Ascending aorta (tissue), 2 donors: Measurements from ENCODE around the gene SLC25A21. TPM values are rescaled to one million over a fixed set of nuclear protein-coding genes. Genes with fewer than 3 reads are reported as not detected.

Experiments used
- DNase-seq, 2 donors: peaks; one replicate each; pipeline ENCODE4 v3.0.0-alpha.2; 2019; ENCODE audit warnings: low spot score in 2 of 2
- H3K27ac ChIP-seq, 2 donors: fragments of 200-600 bp; sonication (generic); one replicate each; pipeline ENCODE4 v1.5.1; 2016 to 2017; ENCODE audit warnings: mild to moderate bottlenecking in 1 of 2
- H3K27me3 ChIP-seq: fragments of 200-600 bp; sonication (generic); one replicate; pipeline ENCODE4 v1.5.1; 2017
- H3K36me3 ChIP-seq, 2 donors: fragments of 200-600 bp; sonication (generic); one replicate each; pipeline ENCODE4 v1.5.1; 2016
- H3K4me1 ChIP-seq, 2 donors: fragments of 200-600 bp; sonication (generic); one replicate each; pipeline ENCODE4 v1.5.1; 2016 to 2017; ENCODE audit warnings: mild to moderate bottlenecking in 1 of 2
- H3K4me3 ChIP-seq, 2 donors: fragments of 200-600 bp; sonication (generic); one replicate each; pipeline ENCODE4 v1.5.1; 2016 to 2017; ENCODE audit warnings: mild to moderate bottlenecking in 1 of 2
- H3K9me3 ChIP-seq, 2 donors: fragments of 200-600 bp; sonication (generic); one replicate each; pipeline ENCODE4 v1.5.1; 2016
- intact Hi-C: fragments of 100-400 bp; cut with DNase I; formaldehyde crosslinking; loops from one replicate; pipeline ENCODE4 v1.15.1; 2023
- total RNA-seq: library from RNA; depleted of rRNA; stranded (reverse); fragments of >200 nt; gene quantifications from one replicate; pipeline ENCODE4 v1.1.0, GENCODE V29; 2016
- TF ChIP-seq, protein P1 (sequence below), 3 experiments: fragments of 200-600 bp in 2 of 3; fragments of 450-650 bp in 1 of 3; sonication (generic) in 2 of 3; IDR thresholded peaks; one replicate each; pipeline ENCODE4 v1.5.1; 2016 to 2019; ENCODE audit warnings: antibody characterized with exemption in 3 of 3, mild to moderate bottlenecking in 1 of 3, moderate library complexity in 1 of 3

Gene SLC25A21
- total RNA-seq, 1 donor from 2014 or later = not detected

DNA sequence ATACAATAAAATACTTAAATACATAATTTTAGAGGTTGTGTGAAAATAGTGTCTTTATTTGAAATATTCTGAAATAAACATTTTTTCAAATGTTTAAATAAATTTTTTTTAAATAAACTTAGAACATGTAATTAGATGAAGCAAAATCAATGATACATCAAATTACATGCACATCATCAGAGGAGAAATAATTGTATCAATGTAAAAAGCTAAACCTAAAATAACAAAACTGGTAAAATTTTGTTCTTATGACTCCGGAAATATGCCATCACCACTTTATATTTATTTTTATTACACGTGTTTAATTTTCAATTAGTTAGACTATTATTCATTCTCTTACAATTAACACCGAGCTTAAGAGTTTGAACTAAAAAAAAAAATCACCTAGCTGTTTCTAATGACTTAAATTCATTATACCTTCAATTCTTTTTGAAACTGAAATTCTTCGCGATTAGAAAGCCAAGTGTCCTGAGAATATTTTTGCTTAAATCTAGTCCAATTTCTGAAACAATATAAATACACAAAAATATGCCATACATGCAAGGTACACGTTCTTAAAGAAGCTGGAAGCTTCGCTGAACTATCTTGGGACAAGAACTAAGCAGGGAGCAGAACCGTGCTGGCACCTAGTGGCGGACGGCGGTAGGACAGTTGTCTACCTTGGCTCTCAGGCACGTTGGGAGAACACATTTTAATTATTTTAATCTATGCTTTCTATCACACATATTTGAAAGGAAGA lies 230.5 kb downstream of the SLC25A21 start:
- Histone ChIP-seq H3K27ac (no peak overlapping the region), H3K36me3 (no peaks in the 10 kb centered on the region), H3K4me3 (no peak overlapping the region), H3K9me3 (no peaks in the 10 kb centered on the region), H3K4me1 (no peaks in the 10 kb centered on the region), H3K27me3 (no peaks in the 10 kb centered on the region)
- peak in 1 of 2 donors; percentile 76 for DNase-seq
- intact Hi-C loops = loop anchor here (2.0 to 10.0 kb wide), 3 partner anchors 173 to 387 kb away; no protein-coding TSS in a partner anchor
- TF ChIP-seq, protein P1, sequence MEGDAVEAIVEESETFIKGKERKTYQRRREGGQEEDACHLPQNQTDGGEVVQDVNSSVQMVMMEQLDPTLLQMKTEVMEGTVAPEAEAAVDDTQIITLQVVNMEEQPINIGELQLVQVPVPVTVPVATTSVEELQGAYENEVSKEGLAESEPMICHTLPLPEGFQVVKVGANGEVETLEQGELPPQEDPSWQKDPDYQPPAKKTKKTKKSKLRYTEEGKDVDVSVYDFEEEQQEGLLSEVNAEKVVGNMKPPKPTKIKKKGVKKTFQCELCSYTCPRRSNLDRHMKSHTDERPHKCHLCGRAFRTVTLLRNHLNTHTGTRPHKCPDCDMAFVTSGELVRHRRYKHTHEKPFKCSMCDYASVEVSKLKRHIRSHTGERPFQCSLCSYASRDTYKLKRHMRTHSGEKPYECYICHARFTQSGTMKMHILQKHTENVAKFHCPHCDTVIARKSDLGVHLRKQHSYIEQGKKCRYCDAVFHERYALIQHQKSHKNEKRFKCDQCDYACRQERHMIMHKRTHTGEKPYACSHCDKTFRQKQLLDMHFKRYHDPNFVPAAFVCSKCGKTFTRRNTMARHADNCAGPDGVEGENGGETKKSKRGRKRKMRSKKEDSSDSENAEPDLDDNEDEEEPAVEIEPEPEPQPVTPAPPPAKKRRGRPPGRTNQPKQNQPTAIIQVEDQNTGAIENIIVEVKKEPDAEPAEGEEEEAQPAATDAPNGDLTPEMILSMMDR (IDR thresholded peaks at IDR 0.05) = peak; percentile 61 to 93 (median 90)

- Histone ChIP-seq H3K27ac (no peak overlapping the region), H3K9me3 (no peaks in the 10 kb centered on the region), H3K36me3 (no peaks in the 10 kb centered on the region), H3K4me1 (no peaks in the 10 kb centered on the region), H3K4me3 (no peak overlapping the region), H3K27me3 (no peaks in the 10 kb centered on the region)
- no peak for DNase-seq
- TF ChIP-seq, protein P1 (IDR thresholded peaks at IDR 0.05) = no peak
- intact Hi-C loops = loop anchor here (5.0 to 10.0 kb wide), 2 partner anchors 174 to 293 kb away; no protein-coding TSS in a partner anchor
Observed at GRCh38 chr14:36940476-36940875, 231.9 kb downstream of the SLC25A21 start.

DNA sequence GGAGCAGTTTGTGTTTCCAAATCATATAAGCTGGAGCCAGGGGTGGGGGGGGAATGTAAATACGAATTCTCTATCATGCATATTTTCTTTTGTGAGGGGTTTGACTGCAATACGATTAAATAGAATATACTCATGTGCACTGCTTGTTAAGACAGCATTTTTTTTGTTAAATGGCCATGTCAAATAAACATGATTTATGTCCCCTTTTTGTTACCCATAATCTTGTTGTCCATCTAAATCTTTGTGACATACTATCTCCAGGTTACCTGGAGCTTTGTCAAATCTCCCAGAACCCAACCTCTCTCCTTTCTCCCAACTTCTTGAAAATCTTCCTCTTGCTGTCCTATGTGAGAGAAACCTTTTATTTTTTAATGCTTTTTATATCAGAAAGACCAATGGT lies 233.1 kb downstream of the SLC25A21 start:
- H3K4me3 ChIP-seq = no peak overlapping the region
- H3K4me1 ChIP-seq = no peaks in the 10 kb centered on the region
- H3K27ac ChIP-seq = no peak overlapping the region
- intact Hi-C loops = no loop called here
- H3K9me3 ChIP-seq = no peaks in the 10 kb centered on the region
- TF ChIP-seq, protein P1 (IDR thresholded peaks at IDR 0.05) = no peak
- DNase-seq = no peak
- no peaks in the 10 kb centered on the region for H3K27me3 ChIP-seq
- no peaks in the 10 kb centered on the region for H3K36me3 ChIP-seq

- intact Hi-C loops = no loop called here
Observed at GRCh38 chr14:36938678-36939077, 233.7 kb downstream of the SLC25A21 start.

DNA sequence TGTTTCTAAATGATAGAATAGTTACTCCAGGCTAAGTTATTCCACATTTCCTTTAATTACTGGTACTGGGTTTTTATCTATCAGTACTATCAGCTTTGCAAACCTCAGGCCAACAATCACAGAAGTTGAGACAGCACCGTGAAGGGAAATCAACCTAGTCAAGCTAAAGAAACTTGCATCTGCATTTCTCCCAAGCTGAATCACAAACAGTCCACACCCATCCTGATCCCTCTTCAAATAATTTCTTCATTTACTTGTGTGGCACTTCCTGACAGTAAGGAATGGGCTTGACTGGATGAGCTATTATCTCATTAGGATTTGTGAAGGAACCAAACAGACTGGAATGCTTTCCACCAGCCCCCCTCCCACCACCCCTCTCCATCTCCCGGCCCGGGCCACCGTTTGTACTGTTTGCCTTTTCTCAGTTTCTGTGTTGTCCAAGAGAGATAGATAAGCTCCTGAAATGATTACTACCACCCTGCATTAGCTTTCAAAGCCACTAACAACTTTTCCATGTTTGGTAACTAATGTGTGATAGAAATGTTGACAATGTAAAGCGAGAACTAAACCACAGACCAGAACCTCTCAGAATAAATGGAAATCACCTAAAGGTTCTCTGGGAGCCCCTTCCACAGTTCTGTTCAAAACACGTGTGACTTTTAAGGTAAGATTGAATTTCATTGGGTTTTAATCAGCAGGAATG lies 236.3 kb downstream of the SLC25A21 start:
- no peaks in the 10 kb centered on the region for H3K4me1 ChIP-seq
- no peak for DNase-seq
- H3K27me3 ChIP-seq = no peaks in the 10 kb centered on the region
- no peaks in the 10 kb centered on the region for H3K9me3 ChIP-seq
- TF ChIP-seq, protein P1 (IDR thresholded peaks at IDR 0.05) = no peak
- intact Hi-C loops = no loop called here
- no peak overlapping the region for H3K27ac ChIP-seq
- no peak overlapping the region for H3K4me3 ChIP-seq
- no peaks in the 10 kb centered on the region for H3K36me3 ChIP-seq

More at GRCh38 chr14:36938678-36939077, 233.7 kb downstream of the SLC25A21 start:
- H3K27ac ChIP-seq = no peak overlapping the region
- no peak for DNase-seq
- no peaks in the 10 kb centered on the region for H3K9me3 ChIP-seq
- H3K4me1 ChIP-seq = no peaks in the 10 kb centered on the region
- H3K4me3 ChIP-seq = no peak overlapping the region
- TF ChIP-seq, protein P1 (IDR thresholded peaks at IDR 0.05) = no peak
- H3K27me3 ChIP-seq = no peaks in the 10 kb centered on the region
- H3K36me3 ChIP-seq = no peaks in the 10 kb centered on the region
